ENCODE measurements around the gene TCAP. TPM values are rescaled to one million over a fixed set of nuclear protein-coding genes. Genes with fewer than 3 reads are reported as not detected.

Gene TCAP
- total RNA-seq, 1 experiment from 2014 or later, result 1.6 TPM

- H3K4me1 ChIP-seq (ENCODE audit: control insufficient read depth, insufficient read depth, low read length), result peaks cover 5% of the 10 kb centered on the region; the same call in 1 of the 2 replicates
- no peak for DNase-seq (ENCODE audit: low read depth, low spot score)
- TF ChIP-seq SIN3A (IDR thresholded peaks at IDR 0.05; ENCODE audit: borderline replicate concordance, insufficient read depth, low read depth, low read length), result no peak
- TF ChIP-seq TCF7L2 (IDR thresholded peaks at IDR 0.05; ENCODE audit: low read depth, low read length), result no peak
- TF ChIP-seq, protein P1, sequence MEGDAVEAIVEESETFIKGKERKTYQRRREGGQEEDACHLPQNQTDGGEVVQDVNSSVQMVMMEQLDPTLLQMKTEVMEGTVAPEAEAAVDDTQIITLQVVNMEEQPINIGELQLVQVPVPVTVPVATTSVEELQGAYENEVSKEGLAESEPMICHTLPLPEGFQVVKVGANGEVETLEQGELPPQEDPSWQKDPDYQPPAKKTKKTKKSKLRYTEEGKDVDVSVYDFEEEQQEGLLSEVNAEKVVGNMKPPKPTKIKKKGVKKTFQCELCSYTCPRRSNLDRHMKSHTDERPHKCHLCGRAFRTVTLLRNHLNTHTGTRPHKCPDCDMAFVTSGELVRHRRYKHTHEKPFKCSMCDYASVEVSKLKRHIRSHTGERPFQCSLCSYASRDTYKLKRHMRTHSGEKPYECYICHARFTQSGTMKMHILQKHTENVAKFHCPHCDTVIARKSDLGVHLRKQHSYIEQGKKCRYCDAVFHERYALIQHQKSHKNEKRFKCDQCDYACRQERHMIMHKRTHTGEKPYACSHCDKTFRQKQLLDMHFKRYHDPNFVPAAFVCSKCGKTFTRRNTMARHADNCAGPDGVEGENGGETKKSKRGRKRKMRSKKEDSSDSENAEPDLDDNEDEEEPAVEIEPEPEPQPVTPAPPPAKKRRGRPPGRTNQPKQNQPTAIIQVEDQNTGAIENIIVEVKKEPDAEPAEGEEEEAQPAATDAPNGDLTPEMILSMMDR (IDR thresholded peaks at IDR 0.05), result no peak
- TF ChIP-seq, protein P2, sequence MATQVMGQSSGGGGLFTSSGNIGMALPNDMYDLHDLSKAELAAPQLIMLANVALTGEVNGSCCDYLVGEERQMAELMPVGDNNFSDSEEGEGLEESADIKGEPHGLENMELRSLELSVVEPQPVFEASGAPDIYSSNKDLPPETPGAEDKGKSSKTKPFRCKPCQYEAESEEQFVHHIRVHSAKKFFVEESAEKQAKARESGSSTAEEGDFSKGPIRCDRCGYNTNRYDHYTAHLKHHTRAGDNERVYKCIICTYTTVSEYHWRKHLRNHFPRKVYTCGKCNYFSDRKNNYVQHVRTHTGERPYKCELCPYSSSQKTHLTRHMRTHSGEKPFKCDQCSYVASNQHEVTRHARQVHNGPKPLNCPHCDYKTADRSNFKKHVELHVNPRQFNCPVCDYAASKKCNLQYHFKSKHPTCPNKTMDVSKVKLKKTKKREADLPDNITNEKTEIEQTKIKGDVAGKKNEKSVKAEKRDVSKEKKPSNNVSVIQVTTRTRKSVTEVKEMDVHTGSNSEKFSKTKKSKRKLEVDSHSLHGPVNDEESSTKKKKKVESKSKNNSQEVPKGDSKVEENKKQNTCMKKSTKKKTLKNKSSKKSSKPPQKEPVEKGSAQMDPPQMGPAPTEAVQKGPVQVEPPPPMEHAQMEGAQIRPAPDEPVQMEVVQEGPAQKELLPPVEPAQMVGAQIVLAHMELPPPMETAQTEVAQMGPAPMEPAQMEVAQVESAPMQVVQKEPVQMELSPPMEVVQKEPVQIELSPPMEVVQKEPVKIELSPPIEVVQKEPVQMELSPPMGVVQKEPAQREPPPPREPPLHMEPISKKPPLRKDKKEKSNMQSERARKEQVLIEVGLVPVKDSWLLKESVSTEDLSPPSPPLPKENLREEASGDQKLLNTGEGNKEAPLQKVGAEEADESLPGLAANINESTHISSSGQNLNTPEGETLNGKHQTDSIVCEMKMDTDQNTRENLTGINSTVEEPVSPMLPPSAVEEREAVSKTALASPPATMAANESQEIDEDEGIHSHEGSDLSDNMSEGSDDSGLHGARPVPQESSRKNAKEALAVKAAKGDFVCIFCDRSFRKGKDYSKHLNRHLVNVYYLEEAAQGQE (IDR thresholded peaks at IDR 0.05; ENCODE audit: insufficient read depth in 1 of 2, low read depth in 2 of 2, low read length in 1 of 2), result no peak
- TF ChIP-seq POLR2AphosphoS5 (IDR thresholded peaks at IDR 0.05; ENCODE audit: low read depth, low read length), result no peak
- H3K9me3 ChIP-seq (ENCODE audit: control insufficient read depth, insufficient read depth, low read depth, low read length), result no peaks in the 10 kb centered on the region
- ATAC-seq, result no peak
- in situ Hi-C loops (cut with HindIII; ENCODE audit: low pct_unique_long_range_greater_than_20kb, low sequenced_read_pairs), result no loop called here
- H3K36me3 ChIP-seq (ENCODE audit: control insufficient read depth, insufficient read depth, low read length), result no peaks in the 10 kb centered on the region
- POLR2A ChIA-PET, result interaction anchor here (0.6 kb wide), 1 partner anchor 229 kb away, joined by 11 read pairs; no protein-coding TSS in a partner anchor
- H3K4me3 ChIP-seq (ENCODE audit: low read depth in 2 of 2, low read length in 2 of 2), result no peak overlapping the region
- intact Hi-C loops (cut with micrococcal nuclease; ENCODE audit: unreplicated experiment), result no loop called here
- no peaks in the 10 kb centered on the region for H3K27me3 ChIP-seq (ENCODE audit: control insufficient read depth, insufficient read depth, low read length)
- BruUV-seq (replicated peaks), result no TSS peak
- H3K27ac ChIP-seq (ENCODE audit: low read length), result no peak overlapping the region
- CTCF ChIA-PET, result no interaction called here
These were observed 14.5 kb downstream of the TCAP start for GRCh38 chr17:39679521-39680192.

- no peak overlapping the region for H3K4me3 ChIP-seq (ENCODE audit: low read depth in 2 of 2, low read length in 2 of 2)
- POLR2A ChIA-PET, result no interaction called here
- no peaks in the 10 kb centered on the region for H3K27me3 ChIP-seq (ENCODE audit: control insufficient read depth, insufficient read depth, low read length)
- BruUV-seq (replicated peaks), result TSS peak; percentile 40
- TF ChIP-seq, protein P1 (IDR thresholded peaks at IDR 0.05), result no peak
- TF ChIP-seq, protein P2 (IDR thresholded peaks at IDR 0.05; ENCODE audit: insufficient read depth in 1 of 2, low read depth in 2 of 2, low read length in 1 of 2), result no peak
- no peak for TF ChIP-seq SIN3A (IDR thresholded peaks at IDR 0.05; ENCODE audit: borderline replicate concordance, insufficient read depth, low read depth, low read length)
- no peak for TF ChIP-seq TCF7L2 (IDR thresholded peaks at IDR 0.05; ENCODE audit: low read depth, low read length)
- TF ChIP-seq POLR2AphosphoS5 (IDR thresholded peaks at IDR 0.05; ENCODE audit: low read depth, low read length), result no peak
- CTCF ChIA-PET, result no interaction called here
- DNase-seq (ENCODE audit: low read depth, low spot score) (no peak), ATAC-seq (no peak)
- H3K9me3 ChIP-seq (ENCODE audit: control insufficient read depth, insufficient read depth, low read depth, low read length), result peaks cover 4% of the 10 kb centered on the region; the same call in 1 of the 2 replicates
- 0 out of 2 replicates have a peak, but pooled peaks cover 3% of the 10 kb centered on the region for H3K4me1 ChIP-seq (ENCODE audit: control insufficient read depth, insufficient read depth, low read length)
- intact Hi-C loops (cut with micrococcal nuclease; ENCODE audit: unreplicated experiment) (no loop called here), in situ Hi-C loops (cut with HindIII; ENCODE audit: low pct_unique_long_range_greater_than_20kb, low sequenced_read_pairs) (no loop called here)
- no peak overlapping the region for H3K27ac ChIP-seq (ENCODE audit: low read length)
- H3K36me3 ChIP-seq (ENCODE audit: control insufficient read depth, insufficient read depth, low read length), result no peaks in the 10 kb centered on the region; the same call in 1 of the 2 replicates
These were observed 18.3 kb downstream of the TCAP start for GRCh38 chr17:39683295-39683939.
